Stimulated activated naive CD8-positive, alpha-beta T cell treated with anti-CD3 and anti-CD28 coated beads, Interleukin-15, Interleukin-2, amounts not matched to agents 100 U/mL and 50 U/mL, for 24 hours (primary cell): ENCODE measurements around the gene DST.
"Not testable (repeated sequence)": the region's sequence is repeated elsewhere in the genome, so short reads cannot be mapped to it uniquely, and the experiment has no call there.

Experiments used
- ATAC-seq: fragments of 150-1000 bp; cut with Tn5 transposase; one replicate; pipeline ENCODE4 v1.10.0; 2021
- DNase-seq: peaks from one replicate; pipeline ENCODE4 v3.0.0; 2021

DST gene

GRCh38 chr6:56570413-56571359 lies 72.0 kb downstream of the DST start:
- peak; percentile 61 for ATAC-seq
- DNase-seq, result no peak

GRCh38 chr6:56567501-56567900 lies 75.2 kb downstream of the DST start:
- DNase-seq (no peak), ATAC-seq (no peak)

GRCh38 chr6:56562730-56563129 lies 80.0 kb downstream of the DST start:
- not testable (repeated sequence) for ATAC-seq, DNase-seq

- DNase-seq (no peak), ATAC-seq (no peak)
Observed at GRCh38 chr6:56556751-56557540, 85.7 kb downstream of the DST start.

GRCh38 chr6:56555438-56555872 lies 87.2 kb downstream of the DST start:
- DNase-seq (no peak), ATAC-seq (no peak)

GRCh38 chr6:56552187-56553130 lies 90.2 kb downstream of the DST start:
- no peak for DNase-seq
- ATAC-seq, result no peak

GRCh38 chr6:56551409-56552120 lies 91.1 kb downstream of the DST start:
- DNase-seq (no peak), ATAC-seq (no peak)

GRCh38 chr6:56550301-56550700 lies 92.4 kb downstream of the DST start:
- ATAC-seq (no peak), DNase-seq (no peak)

- DNase-seq (no peak), ATAC-seq (no peak)
Observed at GRCh38 chr6:56549014-56549413, 93.7 kb downstream of the DST start.

GRCh38 chr6:56547687-56548086 lies 95.0 kb downstream of the DST start:
- DNase-seq (no peak), ATAC-seq (no peak)

- ATAC-seq (peak; percentile 94), DNase-seq (peak; percentile 75)
Observed at GRCh38 chr6:56542364-56543331, 100.0 kb downstream of the DST start.

GRCh38 chr6:56541741-56542360 lies 100.8 kb downstream of the DST start:
- DNase-seq (no peak), ATAC-seq (no peak)

GRCh38 chr6:56541030-56541600 lies 101.6 kb downstream of the DST start:
- no peak for DNase-seq
- ATAC-seq, result no peak

- no peak for ATAC-seq
- DNase-seq, result no peak
Observed at GRCh38 chr6:56540232-56541029, 102.3 kb downstream of the DST start.

- no peak for DNase-seq
- no peak for ATAC-seq
Observed at GRCh38 chr6:56539527-56540105, 103.1 kb downstream of the DST start.

GRCh38 chr6:56538851-56539250 lies 103.8 kb downstream of the DST start:
- DNase-seq, result no peak
- ATAC-seq, result no peak

GRCh38 chr6:56537223-56537770 lies 105.4 kb downstream of the DST start:
- ATAC-seq, result no peak
- DNase-seq, result no peak

GRCh38 chr6:56536536-56536935 lies 106.2 kb downstream of the DST start:
- DNase-seq (no peak), ATAC-seq (no peak)
